ENCODE data around the gene FERD3L.

DNA sequence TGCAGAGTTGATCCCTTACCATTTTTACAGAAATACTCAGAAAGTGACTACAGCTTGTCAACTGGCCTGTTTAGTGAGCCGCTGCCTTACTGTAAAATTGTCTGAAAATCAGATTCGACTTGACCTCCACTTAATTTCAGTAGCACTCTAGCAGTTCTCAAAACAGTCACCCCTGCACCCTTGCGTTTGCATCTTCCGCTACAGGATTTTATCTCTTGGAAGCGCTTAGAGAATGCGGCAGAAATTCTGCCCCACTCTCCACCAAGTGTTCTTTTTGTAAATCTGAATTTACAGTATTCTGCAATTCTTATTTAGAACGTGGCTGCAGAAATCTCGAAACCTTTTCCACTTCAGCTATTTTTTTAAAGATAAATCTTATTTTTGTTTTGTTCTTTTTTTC lies 25.8 kb downstream of the FERD3L start:
- TF ChIP-seq CTCF (IDR thresholded peaks at IDR 0.05) (no peak), POLR2A (IDR thresholded peaks at IDR 0.05) (no peak)

Measured in heart left ventricle (tissue), 13 donors.